ENCODE measurements around the gene SBF2. TPM values are rescaled to one million over a fixed set of nuclear protein-coding genes. Genes with fewer than 3 reads are reported as not detected.

The SBF2 gene
- total RNA-seq, 2 donors from 2014 or later, result 30.5 to 47.0 TPM

GRCh38 chr11:9735236-9735635 is 558.8 kb downstream of the SBF2 start:
- H3K27ac ChIP-seq, result no peak overlapping the region
- H3K36me3 ChIP-seq, result no peaks in the 10 kb centered on the region
- H3K4me1 ChIP-seq, result no peaks in the 10 kb centered on the region
- TF ChIP-seq CTCF (IDR thresholded peaks at IDR 0.05), result no peak
- no peaks in the 10 kb centered on the region for H3K27me3 ChIP-seq
- no peaks in the 10 kb centered on the region for H3K9me3 ChIP-seq
- no peak overlapping the region for H3K4me3 ChIP-seq
- DNase-seq, result no peak
- intact Hi-C loops (cut with DNase I), result no loop called here
- no peak overlapping the region for H3K9ac ChIP-seq (ENCODE audit: low read depth in 2 of 2, low read length in 2 of 2)

- Histone ChIP-seq H3K27me3 (no peaks in the 10 kb centered on the region), H3K9me3 (no peaks in the 10 kb centered on the region), H3K4me1 (no peaks in the 10 kb centered on the region), H3K36me3 (no peaks in the 10 kb centered on the region), H3K27ac (no peak overlapping the region), H3K9ac (ENCODE audit: low read depth in 2 of 2, low read length in 2 of 2) (no peak overlapping the region), H3K4me3 (no peak overlapping the region)
- no peak for DNase-seq
- no peak for TF ChIP-seq CTCF (IDR thresholded peaks at IDR 0.05)
- intact Hi-C loops (cut with DNase I), result no loop called here
Measured at GRCh38 chr11:9733212-9733611, 560.8 kb downstream of the SBF2 start.

GRCh38 chr11:9732453-9732852 is 561.6 kb downstream of the SBF2 start:
- Histone ChIP-seq H3K4me3 (no peak overlapping the region), H3K9me3 (no peaks in the 10 kb centered on the region), H3K36me3 (no peaks in the 10 kb centered on the region), H3K9ac (ENCODE audit: low read depth in 2 of 2, low read length in 2 of 2) (no peak overlapping the region), H3K27ac (no peak overlapping the region), H3K27me3 (no peaks in the 10 kb centered on the region), H3K4me1 (no peaks in the 10 kb centered on the region)
- DNase-seq, result no peak
- no peak for TF ChIP-seq CTCF (IDR thresholded peaks at IDR 0.05)
- intact Hi-C loops (cut with DNase I), result no loop called here

- H3K9ac ChIP-seq (ENCODE audit: low read depth in 2 of 2, low read length in 2 of 2), result no peak overlapping the region
- no peak overlapping the region for H3K27ac ChIP-seq
- no peaks in the 10 kb centered on the region for H3K9me3 ChIP-seq
- peaks cover 3% of the 10 kb centered on the region for H3K4me1 ChIP-seq
- no peaks in the 10 kb centered on the region for H3K27me3 ChIP-seq
- intact Hi-C loops (cut with DNase I), result no loop called here
- TF ChIP-seq CTCF (IDR thresholded peaks at IDR 0.05), result no peak
- DNase-seq, result no peak
- H3K36me3 ChIP-seq, result no peaks in the 10 kb centered on the region
- no peak overlapping the region for H3K4me3 ChIP-seq
Measured at GRCh38 chr11:9731256-9731655, 562.8 kb downstream of the SBF2 start.

Other genes starting within 250 kb of the SBF2 start
- gene ADM, start 10.9 kb upstream of the SBF2 start, total RNA-seq, result 10 to 100 TPM; 33.0 to 42.4 TPM
- 1 to 10 TPM; 7.9 to 9.7 TPM for gene AMPD3, start 161.0 kb upstream of the SBF2 start, total RNA-seq
- 10 to 100 TPM; 24.0 to 39.3 TPM for gene RNF141, start 247.0 kb upstream of the SBF2 start, total RNA-seq

All from colonic mucosa (tissue), 4 donors.